Mucosa of gallbladder (tissue), 1 donor: ENCODE measurements around the gene STK39. TPM values are rescaled to one million over a fixed set of nuclear protein-coding genes. Genes with fewer than 3 reads are reported as not detected.

ENCODE experiments used
- DNase-seq: peaks from one replicate; pipeline ENCODE4 v3.0.0-alpha.2; 2020; ENCODE audit warnings: low spot score
- total RNA-seq: library from RNA; stranded (reverse); gene quantifications from one replicate; pipeline ENCODE4 v1.2.1, GENCODE V29; 2021
- donor health status: DM: no; HTN: no; CAD: no.

STK39 gene
- total RNA-seq, 1 donor from 2014 or later = 47.9 TPM

DNA sequence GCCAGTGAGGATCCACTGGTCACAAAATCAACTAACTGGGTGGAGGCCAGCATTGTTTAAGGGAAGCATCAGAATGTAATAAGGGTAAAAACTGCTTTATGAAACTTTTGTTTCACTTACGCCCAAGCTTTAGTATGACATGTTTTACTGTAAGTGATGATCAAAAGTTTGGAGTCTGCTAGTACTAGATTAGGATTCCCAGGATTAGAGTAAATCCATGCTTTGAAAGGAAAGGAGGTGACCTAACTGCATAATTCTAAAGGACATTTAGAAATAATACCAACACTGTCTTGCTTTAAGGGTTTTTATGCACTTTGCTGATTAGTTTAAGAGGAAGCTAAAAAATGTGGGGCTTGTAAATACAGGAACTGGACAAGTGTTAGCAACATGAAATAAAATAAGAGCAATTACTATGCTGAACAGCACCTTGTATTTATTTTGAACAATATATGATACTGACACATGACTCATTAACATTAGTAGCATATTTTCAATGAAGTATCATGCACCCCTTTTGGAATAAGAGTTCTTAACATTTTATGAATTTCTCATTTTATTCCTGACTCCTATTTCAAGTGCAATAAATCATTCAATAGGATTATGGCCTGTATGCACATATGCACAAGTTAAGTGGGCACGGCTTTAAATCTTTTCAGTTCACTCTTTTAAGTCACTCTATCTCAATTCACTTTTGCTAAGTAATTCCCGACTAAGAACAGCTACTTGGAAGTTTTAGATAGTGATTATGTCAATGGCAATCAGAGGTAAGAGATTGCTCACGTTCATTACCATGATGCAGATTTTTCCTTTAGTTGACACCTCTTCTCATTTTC is 62.5 kb downstream of the STK39 start:
- no peak for DNase-seq

- DNase-seq = no peak
Observed at GRCh38 chr2:168183308-168183997, 63.9 kb downstream of the STK39 start.

DNA sequence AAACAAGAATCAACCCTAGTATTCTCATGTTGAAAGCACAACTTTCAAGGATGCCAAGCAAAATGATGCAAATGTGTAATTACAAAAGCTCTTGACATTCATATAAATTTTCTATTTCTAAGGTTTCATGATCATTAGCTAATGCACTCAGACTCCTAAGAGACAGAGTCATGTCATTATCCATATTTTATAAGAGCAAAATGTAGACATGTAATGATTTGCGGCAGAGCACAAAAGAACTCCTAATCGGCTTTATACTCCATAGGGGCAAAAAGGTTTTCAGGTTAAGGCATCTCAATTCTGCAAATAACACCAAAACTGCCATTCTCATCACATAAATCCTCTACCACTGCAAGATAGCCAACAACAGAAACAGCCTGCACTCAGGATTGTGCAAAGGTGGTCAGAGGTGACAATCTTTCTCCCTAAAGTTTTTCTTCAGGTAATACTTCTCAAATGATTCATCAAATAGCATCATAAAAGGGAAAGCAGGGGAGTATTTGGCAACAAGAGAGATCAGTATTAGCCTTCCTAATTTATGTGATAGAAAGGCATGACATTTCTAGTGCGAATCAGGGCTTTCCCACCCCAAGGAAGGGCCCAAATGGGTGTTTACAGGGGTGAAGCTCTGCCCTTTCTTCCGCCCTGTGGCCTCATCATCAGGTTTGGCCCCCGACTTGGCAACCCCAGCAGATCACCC is 64.7 kb downstream of the STK39 start:
- DNase-seq = no peak

DNA sequence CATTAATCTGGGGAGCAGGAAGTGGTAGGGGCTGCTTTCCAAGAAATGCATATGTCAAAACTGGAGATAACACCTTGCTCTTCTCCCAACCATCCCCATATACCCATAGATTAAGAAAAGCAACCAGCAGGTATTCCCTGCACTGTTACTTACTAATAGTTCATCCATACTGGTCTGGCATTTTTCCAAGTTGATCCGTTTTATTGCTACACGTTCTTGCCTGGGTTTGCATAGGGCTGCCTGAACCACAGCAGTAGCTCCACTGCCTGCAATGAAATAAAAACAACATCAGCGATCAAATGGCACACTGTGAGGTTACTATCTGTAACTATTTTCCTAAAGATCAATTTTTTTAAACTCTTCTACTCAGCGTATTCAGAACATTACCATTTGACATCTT is 65.6 kb downstream of the STK39 start:
- DNase-seq = no peak

DNA sequence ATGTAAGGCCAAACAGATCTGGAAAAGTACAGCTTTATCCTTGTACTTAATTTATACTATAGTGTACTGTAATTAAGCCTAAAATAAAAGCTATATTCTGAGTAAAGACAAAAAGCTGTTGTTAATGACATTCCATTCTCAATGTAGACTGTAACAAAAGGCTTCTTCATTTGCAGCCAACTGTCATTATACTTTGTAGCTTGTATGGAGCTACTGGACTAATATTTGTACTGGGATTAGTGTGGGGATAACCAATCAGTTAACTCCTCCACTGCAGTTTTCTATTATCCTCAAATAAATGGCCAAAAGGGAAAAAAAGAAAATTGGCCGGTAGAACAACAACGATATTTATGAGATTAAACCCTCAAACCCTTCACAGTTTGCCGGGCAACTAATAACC is 66.5 kb downstream of the STK39 start:
- DNase-seq = no peak

- no peak for DNase-seq
Observed at GRCh38 chr2:168180483-168180882, 66.9 kb downstream of the STK39 start.

DNA sequence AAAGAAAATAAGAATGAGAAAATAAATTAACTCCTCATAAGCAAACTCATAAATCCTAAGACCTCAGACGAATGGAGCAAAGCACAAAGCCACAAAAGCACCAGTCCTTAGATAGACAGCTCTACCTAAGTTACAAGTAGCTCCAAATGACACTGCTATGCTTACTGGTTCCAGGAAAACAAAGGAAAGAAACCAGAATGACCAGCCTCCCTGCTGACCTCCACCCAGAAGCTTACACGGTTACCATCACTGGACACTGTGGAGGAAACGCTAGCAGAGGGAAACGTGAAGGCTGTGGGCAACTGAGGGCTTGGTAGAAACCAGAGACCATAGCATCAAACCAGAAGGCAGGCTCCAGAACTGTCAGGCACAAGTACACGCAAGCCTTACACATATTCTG is 67.8 kb downstream of the STK39 start:
- DNase-seq = no peak

DNA sequence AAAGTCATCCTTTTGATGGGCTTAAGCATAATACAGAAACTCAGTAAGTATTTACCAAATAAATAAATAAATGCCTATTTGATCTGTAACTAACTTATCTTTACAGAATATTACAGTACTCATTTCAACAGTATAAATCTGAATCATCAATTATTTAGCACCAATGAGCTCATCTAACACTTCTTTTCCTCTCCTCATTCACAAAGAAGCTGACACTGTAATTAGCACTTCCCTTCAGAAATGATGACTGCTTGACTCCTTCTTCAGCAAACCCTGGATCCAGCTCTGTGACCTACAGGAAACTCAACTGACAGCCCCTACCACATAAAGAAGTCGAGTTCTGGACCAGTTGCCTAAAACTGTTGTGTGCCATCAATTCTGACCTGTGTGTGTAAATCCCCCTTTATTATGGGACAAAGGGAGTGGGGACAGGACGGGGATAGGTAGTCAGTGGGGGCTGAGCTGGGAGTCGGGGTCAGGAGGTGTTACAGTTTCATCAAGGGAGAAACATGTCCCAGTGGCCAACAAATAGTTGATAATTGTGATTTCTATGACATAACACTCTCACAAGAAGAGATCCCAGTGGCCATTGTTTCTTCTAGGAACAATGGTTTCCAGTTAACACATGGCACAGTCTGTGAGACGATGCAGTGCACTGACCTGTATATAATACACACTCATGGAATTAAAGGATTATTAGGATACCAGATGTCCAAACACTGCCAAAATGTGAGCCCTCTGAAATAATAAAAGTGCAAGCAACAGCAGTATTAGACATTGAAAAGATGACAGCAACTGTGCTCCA is 68.7 kb downstream of the STK39 start:
- no peak for DNase-seq

GRCh38 chr2:168176402-168176801 is 71.0 kb downstream of the STK39 start:
- DNase-seq = no peak

DNA sequence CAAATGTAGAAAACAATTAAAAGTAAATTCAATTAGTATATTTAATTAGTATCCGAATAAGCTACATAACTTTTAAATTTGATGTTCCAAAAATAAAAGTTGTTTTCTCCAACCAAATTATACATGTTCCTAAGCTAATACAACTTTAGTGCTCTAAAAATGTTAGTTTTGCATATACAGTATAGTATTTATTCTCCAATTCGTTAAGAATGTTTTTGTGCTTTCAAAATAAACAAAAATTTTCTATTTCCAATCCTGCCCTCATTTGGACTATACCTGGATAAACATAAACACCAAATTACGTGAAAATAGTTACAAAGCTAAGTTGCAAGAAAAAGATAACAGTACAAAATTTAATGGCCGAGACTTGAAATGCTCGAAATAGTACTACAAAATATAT is 71.9 kb downstream of the STK39 start:
- no peak for DNase-seq

- no peak for DNase-seq
Observed at GRCh38 chr2:168174756-168175155, 72.6 kb downstream of the STK39 start.

- DNase-seq = no peak
Observed at GRCh38 chr2:168172071-168172470, 75.3 kb downstream of the STK39 start.

DNA sequence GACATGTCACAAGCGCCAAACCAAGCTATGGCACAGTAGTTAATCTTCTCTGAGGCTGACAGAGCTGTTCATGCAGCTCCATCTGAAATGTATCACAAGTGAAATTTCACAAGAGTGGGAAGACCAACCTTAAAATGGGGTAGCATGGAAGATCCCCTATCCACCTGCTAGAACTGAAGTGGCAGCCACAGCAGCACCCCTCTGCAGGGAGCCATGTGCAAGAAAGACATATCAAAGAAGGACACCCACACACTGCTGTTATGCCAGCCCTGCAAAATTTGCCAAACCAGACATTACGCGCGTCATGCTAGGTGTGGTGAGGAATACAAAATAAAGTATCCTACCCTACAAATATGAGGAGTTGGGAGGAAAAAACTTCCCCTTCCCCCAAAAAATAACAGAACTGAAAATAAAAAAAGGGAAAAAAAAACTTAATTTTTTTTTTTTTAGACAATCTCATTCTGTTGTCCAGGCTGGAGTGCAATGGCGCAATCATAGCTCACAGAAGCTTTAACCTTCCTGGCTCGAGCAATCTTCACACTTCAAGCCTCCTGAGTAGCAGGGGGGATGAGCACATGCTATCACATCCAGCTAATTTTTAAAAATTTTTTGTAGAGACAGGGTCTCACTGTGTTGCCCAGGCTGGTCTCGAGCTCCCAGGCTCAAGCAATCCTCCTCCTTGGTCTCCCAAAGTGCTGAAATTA is 76.2 kb downstream of the STK39 start:
- DNase-seq = no peak

DNA sequence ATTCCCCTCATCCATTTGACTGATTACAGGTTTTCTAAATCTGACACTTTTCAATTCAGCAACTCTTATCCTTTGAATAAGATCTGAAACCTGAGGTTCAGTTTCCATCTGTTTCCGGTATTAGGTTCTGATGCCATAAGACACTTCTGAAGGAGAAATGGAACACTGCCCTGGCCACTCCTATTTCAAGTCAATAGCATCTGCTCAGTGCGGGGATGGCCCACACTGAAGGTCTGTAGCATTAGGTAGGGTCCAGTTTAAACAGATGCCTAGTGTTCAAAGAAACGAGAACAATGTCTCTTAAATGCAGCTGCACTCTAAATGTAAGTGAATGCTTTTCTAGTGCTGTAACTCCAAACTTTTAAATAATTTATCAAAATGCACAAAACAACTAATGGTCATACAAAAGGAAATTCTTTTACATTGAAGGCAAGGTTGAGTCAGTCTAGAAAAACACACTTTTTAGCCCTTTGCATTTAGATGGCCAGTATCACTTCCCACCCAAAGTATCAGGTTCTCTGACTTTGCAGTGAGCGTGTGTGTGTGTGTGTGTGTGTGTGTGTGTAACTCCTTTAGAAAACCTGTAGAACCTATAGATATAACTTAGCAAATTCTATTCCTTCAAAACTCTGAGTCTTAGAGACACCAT is 78.2 kb downstream of the STK39 start:
- DNase-seq = no peak

DNA sequence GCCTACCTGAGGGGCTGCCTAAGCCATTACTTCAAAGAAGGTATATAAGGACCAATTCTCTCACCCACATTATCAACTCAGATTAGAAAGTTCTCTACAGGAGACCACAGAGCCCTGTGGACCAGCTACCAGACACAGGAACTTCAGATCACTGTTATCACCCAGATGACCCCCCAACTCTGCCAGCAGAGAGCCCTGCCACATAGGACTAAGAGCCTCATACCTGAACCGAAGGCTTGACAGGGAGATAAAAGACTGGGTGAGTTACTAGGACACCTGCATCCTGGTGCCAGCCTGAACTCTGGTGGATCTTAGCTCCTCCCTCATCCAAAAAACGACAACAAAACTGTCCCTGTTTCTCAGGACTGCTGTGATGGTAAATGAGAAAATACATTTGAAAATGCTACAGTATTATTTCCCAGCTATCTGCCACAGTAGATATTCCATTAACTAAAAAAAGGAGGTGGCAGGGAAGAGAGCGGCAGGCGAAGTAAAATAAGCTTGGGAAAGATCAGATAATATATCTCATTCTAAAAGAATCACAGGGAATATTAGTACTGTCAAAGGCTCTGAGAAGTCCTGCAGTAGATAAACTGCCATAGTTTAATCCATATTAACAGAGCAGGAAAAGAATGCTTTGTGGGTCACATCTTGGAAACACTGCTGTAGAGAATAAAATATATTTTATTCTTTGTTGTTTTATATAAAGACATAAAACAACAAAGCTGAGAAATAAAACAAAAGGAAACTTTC is 79.7 kb downstream of the STK39 start:
- DNase-seq = no peak

DNA sequence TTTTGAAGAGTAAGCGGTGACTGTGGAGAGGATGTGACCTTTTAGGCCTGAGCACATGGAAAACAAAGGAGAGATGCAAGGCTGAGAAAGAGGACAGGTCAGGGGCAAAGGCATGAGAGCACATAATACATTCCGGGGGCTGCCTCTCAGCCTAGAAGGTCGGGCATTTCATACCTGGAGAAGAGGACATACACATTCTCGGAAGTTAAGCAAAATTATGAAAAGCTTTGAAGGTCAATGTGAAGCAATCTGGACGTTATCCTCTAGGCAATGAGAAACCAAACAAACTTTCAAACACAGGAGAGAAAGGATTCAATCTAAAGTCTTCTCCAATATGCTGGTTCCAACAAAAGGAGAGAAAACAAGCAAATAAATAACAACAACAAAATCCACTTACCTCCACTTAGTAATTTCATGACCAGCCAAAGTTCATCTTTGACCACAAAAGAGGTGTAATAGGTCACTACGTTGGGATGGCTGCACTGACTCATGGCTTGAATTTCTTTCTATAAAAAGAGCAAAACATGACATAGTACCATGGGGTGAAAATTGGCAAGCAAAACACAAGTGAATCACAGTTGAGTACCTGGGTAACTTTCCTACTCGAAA is 80.4 kb downstream of the STK39 start:
- DNase-seq = no peak

DNA sequence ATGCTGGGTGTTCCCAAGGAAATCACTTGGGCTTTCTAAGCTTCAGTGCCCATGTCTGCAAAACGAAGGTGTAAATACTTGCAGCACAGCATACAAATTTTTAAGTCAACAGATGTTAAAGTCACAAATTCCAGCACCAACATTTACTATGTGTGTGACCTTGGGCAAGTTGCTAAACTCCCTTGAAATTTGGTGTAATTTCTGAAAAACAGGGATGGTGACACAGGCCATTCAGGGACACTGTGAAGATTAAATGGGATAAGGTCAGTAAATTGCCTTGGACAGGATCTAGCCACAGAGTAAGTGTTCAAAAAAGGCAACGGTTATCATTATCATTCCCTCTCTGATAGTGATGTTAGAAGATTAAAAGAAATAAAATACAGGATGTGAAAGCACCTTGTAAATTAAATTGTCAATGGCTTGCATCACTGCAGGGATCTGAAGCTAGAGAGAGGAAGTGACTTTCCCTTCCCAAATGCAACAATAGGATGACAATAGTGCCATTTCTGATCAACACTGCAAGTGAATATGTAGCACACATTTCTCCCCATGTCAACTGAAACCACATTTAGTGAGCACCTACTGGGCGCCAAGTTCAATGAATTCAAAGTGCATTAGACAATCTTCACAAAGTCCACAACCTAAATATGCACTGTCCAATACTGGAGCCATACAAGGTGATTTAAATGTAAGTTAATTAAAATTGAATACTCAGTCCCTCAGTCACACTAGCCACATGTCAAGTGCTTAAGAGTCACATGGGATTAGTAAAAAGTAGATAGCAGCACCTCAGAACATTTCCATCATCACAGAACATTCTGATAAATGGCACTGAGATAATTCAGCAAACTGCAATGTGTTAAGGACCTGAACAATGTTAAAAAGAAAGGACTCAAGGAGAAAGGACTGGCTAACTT is 81.2 kb downstream of the STK39 start:
- DNase-seq = no peak

- no peak for DNase-seq
Observed at GRCh38 chr2:168165397-168165796, 82.0 kb downstream of the STK39 start.
